GM21360 (cell line): ENCODE data around the gene MLXIP.

ENCODE experiments used
- ATAC-seq: cut with Tn5 transposase; IDR thresholded peaks from one replicate; pipeline ENCODE4 v1.9.1; 2021; ENCODE audit warnings: mild to moderate bottlenecking, moderate library complexity; ENCODE audit not compliant: unreplicated experiment

The MLXIP gene

GRCh38 chr12:122079033-122079531 lies 526 bp downstream of the MLXIP start:
- ATAC-seq, result no peak

GRCh38 chr12:122079532-122080081 lies 1.1 kb downstream of the MLXIP start:
- ATAC-seq, result no peak

- no peak for ATAC-seq
These were observed 1.9 kb downstream of the MLXIP start for GRCh38 chr12:122080149-122081082.

- no peak for ATAC-seq
These were observed 2.6 kb downstream of the MLXIP start for GRCh38 chr12:122081083-122081696.

GRCh38 chr12:122081697-122082221 lies 3.2 kb downstream of the MLXIP start:
- ATAC-seq, result no peak

- no peak for ATAC-seq
These were observed 4.2 kb downstream of the MLXIP start for GRCh38 chr12:122082621-122083356.

GRCh38 chr12:122084857-122085405 lies 6.4 kb downstream of the MLXIP start:
- ATAC-seq, result no peak

GRCh38 chr12:122085591-122085990 lies 7.0 kb downstream of the MLXIP start:
- no peak for ATAC-seq

GRCh38 chr12:122086116-122086515 lies 7.6 kb downstream of the MLXIP start:
- ATAC-seq, result no peak

- no peak for ATAC-seq
These were observed 8.2 kb downstream of the MLXIP start for GRCh38 chr12:122086641-122087285.

GRCh38 chr12:122087431-122088178 lies 9.0 kb downstream of the MLXIP start:
- no peak for ATAC-seq

GRCh38 chr12:122088179-122088810 lies 9.7 kb downstream of the MLXIP start:
- ATAC-seq, result no peak

- no peak for ATAC-seq
These were observed 10.5 kb downstream of the MLXIP start for GRCh38 chr12:122089077-122089476.

- no peak for ATAC-seq
These were observed 12.4 kb downstream of the MLXIP start for GRCh38 chr12:122090759-122091515.

- no peak for ATAC-seq
These were observed 14.7 kb downstream of the MLXIP start for GRCh38 chr12:122093098-122093883.

- ATAC-seq, result no peak
These were observed 15.7 kb downstream of the MLXIP start for GRCh38 chr12:122094137-122094734.
